Osteocyte (in vitro differentiated cells): Measurements from ENCODE around the gene LRRD1. TPM values are rescaled to one million over a fixed set of nuclear protein-coding genes. Genes with fewer than 3 reads are reported as not detected.
"Not testable (repeated sequence)": the region's sequence is repeated elsewhere in the genome, so short reads cannot be mapped to it uniquely, and the experiment has no call there.

Experiments used
- DNase-seq: peaks from one replicate; pipeline ENCODE4 v3.0.0; 2021; ENCODE audit warnings: mixed read lengths; ENCODE audit not compliant: unreplicated experiment; ENCODE audit errors: extremely low spot score
- H3K27ac Mint-ChIP-seq: one replicate; pipeline ENCODE4 v1.8.0; 2021; ENCODE audit warnings: mild to moderate bottlenecking, mixed read lengths; ENCODE audit not compliant: unreplicated experiment
- H3K27me3 Mint-ChIP-seq: one replicate; pipeline ENCODE4 v1.8.0; 2021; ENCODE audit warnings: mixed read lengths; ENCODE audit not compliant: unreplicated experiment
- H3K36me3 Mint-ChIP-seq: one replicate; pipeline ENCODE4 v1.8.0; 2021; ENCODE audit warnings: mixed read lengths; ENCODE audit not compliant: unreplicated experiment
- H3K4me1 Mint-ChIP-seq: one replicate; pipeline ENCODE4 v1.8.0; 2021; ENCODE audit warnings: mixed read lengths; ENCODE audit not compliant: unreplicated experiment
- H3K4me3 Mint-ChIP-seq: one replicate; pipeline ENCODE4 v1.8.0; 2021; ENCODE audit warnings: mild to moderate bottlenecking, moderate library complexity, mixed read lengths; ENCODE audit not compliant: unreplicated experiment
- H3K9me3 Mint-ChIP-seq: one replicate; pipeline ENCODE4 v1.8.0; 2021; ENCODE audit warnings: mixed read lengths; ENCODE audit not compliant: unreplicated experiment
- CTCF ChIP-seq: fragments of 200-600 bp; sonication (generic); IDR thresholded peaks from 2 replicates; pipeline ENCODE4 v1.5.0; 2021; ENCODE audit warnings: antibody characterized with exemption, mild to moderate bottlenecking, moderate library complexity
- total RNA-seq: library from RNA; stranded (reverse); gene quantifications from 2 replicates; pipeline ENCODE4 v1.2.1, GENCODE V29; 2021

Gene LRRD1
- total RNA-seq, 1 donor from 2014 or later = not detected

- H3K9me3 Mint-ChIP-seq = no peaks in the 10 kb centered on the region
- peaks cover 10% of the 10 kb centered on the region for H3K27me3 Mint-ChIP-seq
- H3K4me3 Mint-ChIP-seq = no peak overlapping the region
- no peaks in the 10 kb centered on the region for H3K36me3 Mint-ChIP-seq
- H3K27ac Mint-ChIP-seq = no peak overlapping the region
- no peak for DNase-seq
- TF ChIP-seq CTCF = no peak
- H3K4me1 Mint-ChIP-seq = no peaks in the 10 kb centered on the region
These were observed 23.7 kb downstream of the LRRD1 start for GRCh38 chr7:92155108-92155739.

DNA sequence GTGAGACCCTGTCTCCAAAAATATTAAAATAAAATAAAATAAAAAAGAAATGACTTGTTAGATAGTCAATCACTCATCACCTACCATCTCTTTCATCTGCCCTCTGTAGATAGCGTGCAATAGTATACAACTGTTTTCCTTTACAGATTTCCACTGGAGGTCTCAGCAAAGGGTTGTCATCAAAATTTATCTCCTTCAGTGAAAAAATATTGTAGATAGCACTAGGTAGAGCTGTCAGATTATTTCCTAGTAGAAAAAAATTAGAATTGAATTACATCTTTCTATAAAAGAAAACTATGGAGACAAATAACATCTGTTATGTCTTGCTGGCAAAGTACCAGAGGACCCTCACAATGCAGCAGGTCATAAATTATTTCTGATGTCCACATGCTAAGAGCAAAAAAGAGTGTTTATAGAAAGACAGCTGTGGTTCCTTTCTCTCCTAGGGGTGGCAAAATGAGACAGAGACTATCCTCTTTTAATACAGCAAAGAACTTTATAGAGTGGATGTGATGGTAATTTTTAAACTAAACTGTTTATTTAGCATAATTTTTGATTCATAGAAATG lies 28.4 kb downstream of the LRRD1 start:
- H3K27ac Mint-ChIP-seq = no peak overlapping the region
- H3K9me3 Mint-ChIP-seq = no peaks in the 10 kb centered on the region

DNA sequence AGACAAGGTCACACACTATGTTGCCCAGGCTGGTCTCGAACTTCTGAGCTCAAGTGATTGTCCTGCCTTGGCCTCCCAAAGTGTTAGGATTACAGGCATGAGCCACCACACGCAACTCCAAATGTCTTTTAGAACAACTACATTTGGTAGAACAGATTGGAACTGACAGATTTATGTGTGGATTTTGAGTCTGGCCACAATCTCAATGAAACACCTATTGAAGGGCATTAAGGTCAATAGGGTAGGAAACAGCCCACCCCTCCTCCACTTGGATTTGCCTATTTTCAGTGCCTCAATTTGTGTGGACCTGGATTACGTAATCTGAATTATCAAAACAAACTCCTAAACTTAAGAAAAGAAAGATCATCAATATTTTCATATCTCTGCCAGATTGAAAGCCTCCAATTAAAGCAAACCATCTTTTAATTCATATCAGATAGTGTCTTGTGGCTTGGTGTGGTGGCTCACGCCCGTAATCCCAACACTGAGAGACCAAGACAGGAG lies 29.2 kb downstream of the LRRD1 start:
- DNase-seq = no peak
- no peaks in the 10 kb centered on the region for H3K36me3 Mint-ChIP-seq
- no peak for TF ChIP-seq CTCF
- no peak overlapping the region for H3K4me3 Mint-ChIP-seq
- no peak overlapping the region for H3K27ac Mint-ChIP-seq
- no peaks in the 10 kb centered on the region for H3K4me1 Mint-ChIP-seq
- H3K9me3 Mint-ChIP-seq = no peaks in the 10 kb centered on the region
- H3K27me3 Mint-ChIP-seq = peaks cover 3% of the 10 kb centered on the region

More for the DNA sequence above, 28.4 kb downstream of the LRRD1 start:
- H3K36me3 Mint-ChIP-seq = no peaks in the 10 kb centered on the region
- DNase-seq = no peak
- H3K4me3 Mint-ChIP-seq = no peak overlapping the region
- no peaks in the 10 kb centered on the region for H3K4me1 Mint-ChIP-seq
- peaks cover 6% of the 10 kb centered on the region for H3K27me3 Mint-ChIP-seq
- no peak for TF ChIP-seq CTCF

- not testable (repeated sequence) for DNase-seq, H3K27ac Mint-ChIP-seq, H3K9me3 Mint-ChIP-seq, H3K4me1 Mint-ChIP-seq, H3K36me3 Mint-ChIP-seq, H3K27me3 Mint-ChIP-seq, H3K4me3 Mint-ChIP-seq
These were observed 35.6 kb downstream of the LRRD1 start for GRCh38 chr7:92143192-92143880.

DNA sequence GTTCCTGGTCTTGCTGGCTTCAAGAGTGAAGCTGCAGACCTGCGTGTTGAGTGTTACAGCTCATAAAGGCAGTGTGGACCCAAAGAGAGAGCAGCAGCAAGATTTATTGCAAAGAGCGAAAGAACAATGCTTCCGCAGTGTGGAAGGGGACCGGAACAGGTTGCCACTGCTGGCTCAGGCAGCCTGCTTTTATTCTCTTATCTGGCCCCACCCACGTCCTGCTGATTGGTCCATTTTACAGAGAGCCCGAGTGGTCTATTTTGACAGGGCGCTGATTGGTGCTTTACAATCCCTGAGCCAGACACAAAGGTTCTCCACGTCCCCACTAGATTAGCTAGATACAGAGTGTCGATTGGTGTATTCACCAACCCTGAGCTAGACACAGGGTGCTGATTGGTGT lies 36.2 kb downstream of the LRRD1 start:
- not testable (repeated sequence) for H3K27ac Mint-ChIP-seq, H3K27me3 Mint-ChIP-seq, DNase-seq, H3K36me3 Mint-ChIP-seq, H3K4me3 Mint-ChIP-seq, H3K9me3 Mint-ChIP-seq, H3K4me1 Mint-ChIP-seq

GRCh38 chr7:92141161-92141560 lies 37.8 kb downstream of the LRRD1 start:
- H3K36me3 Mint-ChIP-seq = no peaks in the 10 kb centered on the region
- no peak for TF ChIP-seq CTCF
- H3K4me1 Mint-ChIP-seq = no peaks in the 10 kb centered on the region
- DNase-seq = no peak
- H3K27ac Mint-ChIP-seq = no peak overlapping the region
- H3K4me3 Mint-ChIP-seq = no peak overlapping the region
- H3K27me3 Mint-ChIP-seq = no peaks in the 10 kb centered on the region
- H3K9me3 Mint-ChIP-seq = no peaks in the 10 kb centered on the region
